HG03159 (cell line): ENCODE measurements around the gene LHFPL3.

Experiments
- ATAC-seq: cut with Tn5 transposase; IDR thresholded peaks from one replicate; pipeline ENCODE4 v1.9.1; 2021; ENCODE audit warnings: mild to moderate bottlenecking, moderate library complexity; ENCODE audit not compliant: unreplicated experiment

The LHFPL3 gene

GRCh38 chr7:104826135-104826534 is 497.7 kb downstream of the LHFPL3 start:
- no peak for ATAC-seq

GRCh38 chr7:104836976-104837375 is 508.6 kb downstream of the LHFPL3 start:
- ATAC-seq: no peak

DNA sequence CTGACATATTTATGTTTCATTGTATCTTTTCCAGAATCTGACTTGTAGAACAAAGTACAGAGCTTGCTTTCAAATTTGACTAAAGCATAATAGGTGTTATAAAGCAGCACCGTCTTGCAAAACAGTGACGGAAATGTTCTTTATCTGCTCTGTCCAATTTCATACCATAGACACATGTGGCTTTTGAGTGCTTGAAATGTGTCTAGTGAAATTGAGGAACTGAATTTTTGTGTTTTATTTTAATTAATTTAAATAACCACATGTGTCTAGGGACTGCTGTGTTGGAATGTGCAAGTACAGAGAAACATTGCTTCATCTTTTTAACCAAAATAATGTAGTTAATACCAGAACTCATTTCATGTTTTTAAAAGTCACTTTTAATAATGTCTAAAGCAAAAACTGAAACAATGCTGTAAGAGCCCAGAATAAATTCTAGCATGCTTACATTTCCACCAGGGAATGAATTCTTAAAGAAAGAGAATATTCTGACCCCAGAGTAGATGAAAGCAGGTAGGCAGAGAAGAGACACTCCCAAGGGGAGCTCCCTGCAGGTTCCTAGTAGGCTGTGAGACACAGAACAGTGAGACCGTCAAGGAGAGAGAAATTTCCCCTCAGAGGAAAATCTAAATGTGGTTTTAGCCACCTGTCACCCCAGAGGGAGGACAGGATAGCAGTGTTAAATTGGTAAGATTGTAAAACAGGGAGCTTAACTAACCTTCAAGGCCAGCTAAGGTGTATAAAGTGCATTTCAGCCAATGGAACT is 510.3 kb downstream of the LHFPL3 start:
- ATAC-seq: no peak

- no peak for ATAC-seq
Measured at GRCh38 chr7:104839842-104840241, 511.4 kb downstream of the LHFPL3 start.

DNA sequence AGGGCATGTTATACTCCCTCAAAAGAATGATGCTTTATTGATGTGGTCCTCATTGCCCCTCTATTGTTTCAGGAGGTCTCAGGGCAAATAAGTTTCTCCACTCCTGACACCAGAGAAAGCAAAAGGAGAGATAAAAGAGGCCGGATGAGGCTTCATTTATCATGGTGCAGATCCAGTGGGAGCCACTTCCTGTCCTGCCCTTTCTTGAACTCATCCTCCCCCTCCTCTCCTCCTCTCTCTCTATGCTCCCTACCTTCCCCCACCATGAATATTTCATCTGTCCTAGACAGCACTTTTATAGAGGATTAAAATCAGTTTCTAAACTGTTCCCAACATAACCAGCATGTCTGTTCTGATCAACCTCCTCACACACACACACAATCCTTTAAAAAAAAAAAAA is 513.4 kb downstream of the LHFPL3 start:
- no peak for ATAC-seq

- ATAC-seq: no peak
Measured at GRCh38 chr7:104843198-104843597, 514.8 kb downstream of the LHFPL3 start.

GRCh38 chr7:104845557-104845956 is 517.2 kb downstream of the LHFPL3 start:
- ATAC-seq: no peak

GRCh38 chr7:104846731-104847130 is 518.3 kb downstream of the LHFPL3 start:
- ATAC-seq: no peak

DNA sequence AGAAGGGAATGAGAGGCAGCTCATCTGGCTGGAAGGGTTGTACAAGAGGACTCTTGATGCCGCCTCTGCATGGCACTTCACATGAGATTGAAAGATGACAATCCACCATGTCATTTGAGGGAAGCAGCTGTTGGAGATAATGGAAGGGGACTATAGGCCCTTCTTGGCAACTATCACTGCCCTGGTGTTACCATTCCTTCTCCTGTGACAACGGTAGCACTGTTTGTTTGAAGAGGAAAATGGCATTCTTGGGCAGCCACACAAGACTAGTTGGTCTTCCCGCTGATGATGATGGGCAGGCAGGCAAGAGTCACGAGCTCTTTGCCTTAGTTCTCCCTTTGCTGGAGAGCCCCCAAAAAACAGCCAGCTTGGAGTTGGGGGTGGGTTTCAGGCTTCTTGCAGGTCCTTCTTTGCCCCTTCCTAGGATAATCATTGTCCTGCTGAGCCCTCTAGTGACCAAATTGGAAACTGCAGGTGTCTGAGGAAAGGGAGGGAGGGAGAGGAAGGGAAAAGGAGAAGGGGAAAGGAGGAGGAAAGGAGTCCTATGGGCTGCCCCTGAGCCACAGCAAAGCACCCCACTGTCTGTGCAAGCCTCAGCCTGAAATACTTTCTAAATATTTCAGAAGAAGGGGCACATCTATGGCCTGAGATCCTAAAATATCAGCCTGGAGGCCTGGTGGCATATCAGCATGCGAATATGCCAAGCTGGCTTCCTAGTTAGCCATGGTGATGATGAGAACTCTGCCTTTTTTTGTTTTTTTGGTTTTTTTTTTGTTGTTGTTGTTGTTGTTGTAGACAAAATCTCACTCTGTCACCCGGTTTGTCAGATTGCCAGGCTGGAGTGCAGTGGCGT is 520.0 kb downstream of the LHFPL3 start:
- peak; percentile 70 for ATAC-seq

GRCh38 chr7:104850374-104850773 is 522.0 kb downstream of the LHFPL3 start:
- ATAC-seq: no peak

DNA sequence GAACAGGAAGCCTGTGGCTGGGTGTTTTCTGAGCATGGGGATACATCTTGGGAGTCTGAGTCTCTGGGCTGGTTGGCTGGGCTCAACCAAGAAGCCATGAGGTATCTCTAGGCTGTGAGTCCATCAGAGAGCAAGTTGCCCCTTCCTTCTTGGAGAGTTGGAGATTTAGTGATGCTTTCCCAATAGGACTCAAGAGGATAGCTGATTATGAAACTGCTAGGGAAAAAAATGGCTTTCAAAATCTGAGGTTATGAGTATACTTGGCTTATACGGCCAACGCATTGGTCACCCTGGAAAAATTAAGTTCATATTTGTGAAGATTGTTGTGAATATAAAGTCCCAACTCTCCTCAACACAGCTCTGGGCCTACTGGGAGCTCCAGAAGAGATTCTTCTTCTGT is 522.9 kb downstream of the LHFPL3 start:
- no peak for ATAC-seq

- no peak for ATAC-seq
Measured at GRCh38 chr7:104852386-104852785, 524.0 kb downstream of the LHFPL3 start.

- no peak for ATAC-seq
Measured at GRCh38 chr7:104855861-104856260, 527.5 kb downstream of the LHFPL3 start.

GRCh38 chr7:104857458-104858425 is 529.3 kb downstream of the LHFPL3 start:
- peak; percentile 70 for ATAC-seq

DNA sequence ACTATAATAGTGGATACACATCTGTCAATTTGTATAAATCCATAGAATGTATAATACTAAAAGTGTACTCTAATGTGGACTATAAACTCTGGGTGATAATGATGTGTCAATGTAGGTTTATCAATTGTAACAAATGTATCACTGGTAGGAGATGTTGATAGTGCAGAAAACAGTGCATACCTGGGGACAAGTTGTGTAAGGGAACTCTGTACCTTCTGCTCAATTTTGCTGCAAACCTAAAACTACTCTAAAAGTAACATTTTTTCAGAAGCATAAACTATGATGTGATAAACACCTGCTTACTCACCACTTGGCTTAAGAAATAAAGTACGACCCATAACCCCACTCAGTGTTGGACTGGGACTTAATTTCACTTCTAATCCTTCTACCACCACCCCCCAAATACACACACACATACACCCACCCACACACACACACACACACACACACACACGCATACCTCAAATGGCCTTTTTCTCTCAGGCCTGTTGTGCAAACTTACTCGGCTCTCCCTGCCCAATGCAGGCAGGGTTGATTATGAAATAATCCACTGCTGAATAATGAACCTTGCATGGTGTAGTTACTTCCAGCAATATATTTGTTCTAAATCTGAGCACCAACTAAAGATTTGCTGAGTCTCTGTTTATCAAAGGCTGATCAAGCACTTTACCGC is 531.5 kb downstream of the LHFPL3 start:
- no peak for ATAC-seq

GRCh38 chr7:104861729-104862390 is 533.5 kb downstream of the LHFPL3 start:
- ATAC-seq: no peak

DNA sequence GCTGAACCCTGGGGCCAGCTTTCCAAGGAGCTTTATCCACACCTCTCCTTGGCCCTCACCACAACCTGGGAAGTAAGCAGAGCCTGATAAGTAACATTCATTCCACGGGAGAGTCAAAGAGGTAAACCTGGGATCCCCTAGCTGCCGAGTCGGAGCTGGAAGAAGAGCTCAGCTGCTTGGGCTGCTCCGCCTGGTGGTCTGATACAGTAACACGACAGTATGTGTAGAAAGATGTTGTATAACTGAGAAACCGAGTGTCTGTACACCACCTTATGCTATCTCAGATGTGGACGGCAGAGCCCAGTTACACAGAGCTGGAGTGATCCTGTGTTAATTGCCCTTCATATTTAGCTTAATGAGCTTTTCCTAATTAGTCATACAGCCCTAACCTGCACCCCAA is 534.3 kb downstream of the LHFPL3 start:
- no peak for ATAC-seq

DNA sequence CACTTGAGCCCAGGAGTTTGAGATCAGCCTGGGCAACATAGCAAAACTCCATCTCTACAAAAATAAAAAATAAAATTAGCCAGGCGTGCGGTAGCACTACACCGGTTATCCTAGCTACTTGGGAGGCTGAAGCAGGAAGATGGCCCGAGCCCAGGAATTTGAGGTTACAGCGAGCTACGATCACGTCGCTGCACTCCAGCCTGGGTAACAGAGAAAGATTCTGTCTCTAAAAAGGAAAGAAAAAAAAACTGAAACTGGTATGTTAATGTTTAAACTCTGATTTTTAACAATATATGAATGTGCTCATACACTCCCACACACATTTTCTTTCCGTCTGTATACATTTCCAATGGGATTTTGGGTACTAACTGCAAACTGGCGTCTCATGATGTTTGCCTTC is 545.0 kb downstream of the LHFPL3 start:
- ATAC-seq: no peak

- peak; percentile 87 for ATAC-seq
Measured at GRCh38 chr7:104878577-104878976, 550.2 kb downstream of the LHFPL3 start.

DNA sequence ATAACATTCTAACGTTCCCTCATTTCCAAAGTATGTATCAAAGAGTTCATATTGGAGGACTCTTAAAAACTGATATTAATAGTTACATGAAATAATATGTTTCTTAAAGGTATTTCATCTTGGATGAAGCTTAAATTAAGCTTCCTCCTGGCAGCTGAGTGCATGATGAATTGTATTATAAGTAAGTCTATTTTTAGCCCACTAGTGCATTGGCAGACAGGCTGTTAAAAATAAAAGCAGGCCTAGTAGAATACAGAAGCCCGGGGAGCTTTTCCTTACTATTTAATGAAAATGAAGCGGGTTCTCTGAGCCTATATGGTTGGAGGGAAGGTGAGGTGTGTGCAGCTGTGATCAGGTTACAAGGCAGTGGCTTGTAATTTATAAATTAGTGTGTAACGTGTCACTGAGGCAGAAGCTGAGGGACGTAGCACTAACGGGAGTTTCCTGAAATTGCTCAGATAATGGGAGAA is 554.9 kb downstream of the LHFPL3 start:
- ATAC-seq: no peak
